Progenitor cell of endocrine pancreas (in vitro differentiated cells): Measurements from ENCODE around the gene DAB1. TPM values are rescaled to one million over a fixed set of nuclear protein-coding genes. Genes with fewer than 3 reads are reported as not detected.

Source experiments
- DNase-seq: peaks from one replicate; pipeline ENCODE4 v3.0.0; 2021; ENCODE audit warnings: low spot score; ENCODE audit not compliant: unreplicated experiment
- H3K27ac Mint-ChIP-seq: 2 replicates; pipeline ENCODE4 v1.8.0; 2021; ENCODE audit warnings: mild to moderate bottlenecking, moderate library complexity, mixed read lengths
- H3K27me3 Mint-ChIP-seq: 2 replicates; pipeline ENCODE4 v1.8.0; 2021; ENCODE audit warnings: mixed read lengths
- H3K36me3 Mint-ChIP-seq: 2 replicates; pipeline ENCODE4 v1.8.0; 2022; ENCODE audit warnings: mixed read lengths; ENCODE audit not compliant: insufficient read depth
- H3K4me1 Mint-ChIP-seq: 2 replicates; pipeline ENCODE4 v1.8.0; 2021; ENCODE audit warnings: low read depth, mixed read lengths
- H3K4me3 Mint-ChIP-seq: 2 replicates; pipeline ENCODE4 v1.8.0; 2021; ENCODE audit warnings: low read depth, mild to moderate bottlenecking, moderate library complexity, mixed read lengths
- H3K9me3 Mint-ChIP-seq: 2 replicates; pipeline ENCODE4 v1.8.0; 2021; ENCODE audit warnings: low read depth, mixed read lengths
- total RNA-seq: library from RNA; stranded (reverse); gene quantifications from 2 replicates; pipeline ENCODE4 v1.2.1, GENCODE V29; 2021
- TF ChIP-seq, protein P1 (sequence below): fragments of 200-600 bp; sonication (generic); IDR thresholded peaks from one replicate; pipeline ENCODE4 v1.5.0; 2021; ENCODE audit warnings: antibody characterized with exemption, mild to moderate bottlenecking; ENCODE audit not compliant: unreplicated experiment

Gene DAB1
- total RNA-seq, 1 donor from 2014 or later: 4.8 TPM

DNA sequence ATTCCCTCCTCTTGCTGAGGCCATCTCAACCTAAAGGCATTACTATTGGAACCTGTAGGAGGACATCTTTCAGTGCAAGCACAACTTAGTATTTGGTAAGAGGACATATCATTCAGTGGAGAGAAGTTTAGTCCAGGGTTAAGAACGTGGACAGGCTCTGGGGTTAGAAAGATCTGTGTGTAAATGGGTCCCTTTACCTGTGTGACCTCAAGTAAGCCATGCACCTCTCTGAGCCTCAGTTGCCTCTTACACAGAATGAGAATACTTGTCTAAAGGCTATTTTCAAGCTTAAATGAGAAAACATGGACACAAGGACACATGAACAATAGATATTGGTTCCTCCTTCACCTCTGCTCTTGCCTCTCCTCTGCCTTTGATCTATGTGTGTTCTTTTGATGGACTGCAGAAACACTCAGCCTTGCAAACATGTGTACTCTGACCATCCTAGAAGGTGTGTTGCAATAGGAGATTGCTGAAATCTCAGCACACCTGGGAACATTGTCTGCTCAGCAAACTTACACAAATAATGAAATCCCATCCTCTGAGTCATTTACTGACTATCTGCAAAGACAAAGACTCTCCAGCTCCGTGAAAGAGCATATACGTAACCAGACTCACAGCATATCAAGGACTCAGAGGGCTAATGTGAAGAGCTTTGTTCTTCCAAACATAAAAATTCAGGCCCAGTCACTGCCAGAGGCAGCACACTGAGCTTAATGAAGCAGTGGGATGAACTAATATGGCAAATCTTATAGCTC, 143.8 kb downstream of the DAB1 start:
- Mint-ChIP-seq H3K4me3 (no peak overlapping the region), H3K27ac (peak overlapping the region; percentile 55), H3K4me1 (peaks cover 21% of the 10 kb centered on the region), H3K9me3 (no peaks in the 10 kb centered on the region), H3K27me3 (no peaks in the 10 kb centered on the region), H3K36me3 (no peaks in the 10 kb centered on the region)
- no peak for DNase-seq
- TF ChIP-seq, protein P1, sequence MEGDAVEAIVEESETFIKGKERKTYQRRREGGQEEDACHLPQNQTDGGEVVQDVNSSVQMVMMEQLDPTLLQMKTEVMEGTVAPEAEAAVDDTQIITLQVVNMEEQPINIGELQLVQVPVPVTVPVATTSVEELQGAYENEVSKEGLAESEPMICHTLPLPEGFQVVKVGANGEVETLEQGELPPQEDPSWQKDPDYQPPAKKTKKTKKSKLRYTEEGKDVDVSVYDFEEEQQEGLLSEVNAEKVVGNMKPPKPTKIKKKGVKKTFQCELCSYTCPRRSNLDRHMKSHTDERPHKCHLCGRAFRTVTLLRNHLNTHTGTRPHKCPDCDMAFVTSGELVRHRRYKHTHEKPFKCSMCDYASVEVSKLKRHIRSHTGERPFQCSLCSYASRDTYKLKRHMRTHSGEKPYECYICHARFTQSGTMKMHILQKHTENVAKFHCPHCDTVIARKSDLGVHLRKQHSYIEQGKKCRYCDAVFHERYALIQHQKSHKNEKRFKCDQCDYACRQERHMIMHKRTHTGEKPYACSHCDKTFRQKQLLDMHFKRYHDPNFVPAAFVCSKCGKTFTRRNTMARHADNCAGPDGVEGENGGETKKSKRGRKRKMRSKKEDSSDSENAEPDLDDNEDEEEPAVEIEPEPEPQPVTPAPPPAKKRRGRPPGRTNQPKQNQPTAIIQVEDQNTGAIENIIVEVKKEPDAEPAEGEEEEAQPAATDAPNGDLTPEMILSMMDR: no peak

DNA sequence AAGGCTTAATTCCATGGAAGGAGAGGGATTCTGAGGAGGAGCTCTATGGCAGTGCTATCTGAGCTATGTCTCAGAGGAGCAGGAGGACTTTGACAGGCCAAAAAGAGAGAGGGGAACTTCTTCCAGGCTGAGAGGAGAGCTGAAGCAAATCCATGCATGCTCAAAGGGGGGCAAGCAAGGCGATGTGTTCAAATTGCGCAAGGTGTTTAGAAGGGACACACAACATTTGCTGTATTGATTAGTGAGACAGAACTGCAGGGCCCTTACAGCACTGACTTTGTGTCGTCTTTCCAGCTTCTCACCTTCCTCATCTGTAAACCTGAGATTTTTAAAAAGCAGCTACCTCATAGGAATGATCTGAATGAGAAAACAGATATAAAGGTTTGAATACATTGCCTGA, 145.3 kb downstream of the DAB1 start:
- H3K36me3 Mint-ChIP-seq: no peaks in the 10 kb centered on the region
- H3K9me3 Mint-ChIP-seq: no peaks in the 10 kb centered on the region
- no peak overlapping the region for H3K27ac Mint-ChIP-seq
- TF ChIP-seq, protein P1: no peak
- peaks cover 19% of the 10 kb centered on the region for H3K4me1 Mint-ChIP-seq
- H3K4me3 Mint-ChIP-seq: no peak overlapping the region
- no peaks in the 10 kb centered on the region for H3K27me3 Mint-ChIP-seq
- DNase-seq: no peak

DNA sequence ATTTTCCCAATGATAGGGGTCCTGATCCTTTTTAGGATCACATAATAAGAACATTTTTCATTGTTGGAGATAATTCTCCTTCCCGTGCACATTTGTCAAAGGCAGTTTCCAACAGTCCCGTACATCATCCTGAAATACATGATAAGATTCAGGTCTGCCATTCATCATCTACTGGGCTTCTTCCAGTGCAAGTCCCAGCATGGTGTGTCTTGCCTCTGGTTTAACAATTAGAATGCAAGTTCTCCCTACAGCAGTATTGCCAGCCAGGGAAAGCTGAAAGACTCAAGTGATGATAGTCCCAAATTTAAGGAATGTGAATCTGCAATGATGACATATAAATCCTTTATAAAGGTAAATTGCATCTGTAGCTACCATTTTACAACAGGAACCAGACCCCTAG, 146.2 kb downstream of the DAB1 start:
- TF ChIP-seq, protein P1: no peak
- peaks cover 19% of the 10 kb centered on the region for H3K4me1 Mint-ChIP-seq
- no peak for DNase-seq
- H3K36me3 Mint-ChIP-seq: no peaks in the 10 kb centered on the region
- H3K27me3 Mint-ChIP-seq: no peaks in the 10 kb centered on the region
- H3K27ac Mint-ChIP-seq: no peak overlapping the region
- H3K4me3 Mint-ChIP-seq: no peak overlapping the region
- H3K9me3 Mint-ChIP-seq: no peaks in the 10 kb centered on the region

DNA sequence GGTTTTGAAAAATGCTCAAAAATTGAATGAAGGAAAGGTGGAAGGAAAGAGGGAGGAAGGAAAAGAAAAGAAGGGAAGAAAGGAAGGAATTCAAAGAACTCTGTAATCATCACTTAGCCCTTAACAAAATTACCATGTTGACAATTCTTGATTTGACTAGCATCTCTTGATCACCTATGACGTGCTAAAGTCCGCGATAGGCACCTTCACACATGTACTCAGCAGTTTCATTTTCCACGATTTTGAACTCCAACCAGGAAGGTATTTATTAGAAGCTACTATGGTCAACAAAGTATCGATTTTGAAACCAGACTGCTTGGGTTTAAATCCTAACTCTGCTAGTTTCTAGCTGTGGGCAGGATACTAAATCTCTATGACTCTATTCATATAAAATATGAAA, 146.9 kb downstream of the DAB1 start:
- no peak overlapping the region for H3K27ac Mint-ChIP-seq
- no peak overlapping the region for H3K4me3 Mint-ChIP-seq
- H3K36me3 Mint-ChIP-seq: no peaks in the 10 kb centered on the region
- H3K4me1 Mint-ChIP-seq: peaks cover 17% of the 10 kb centered on the region
- TF ChIP-seq, protein P1: no peak
- DNase-seq: no peak
- H3K9me3 Mint-ChIP-seq: no peaks in the 10 kb centered on the region
- no peaks in the 10 kb centered on the region for H3K27me3 Mint-ChIP-seq

DNA sequence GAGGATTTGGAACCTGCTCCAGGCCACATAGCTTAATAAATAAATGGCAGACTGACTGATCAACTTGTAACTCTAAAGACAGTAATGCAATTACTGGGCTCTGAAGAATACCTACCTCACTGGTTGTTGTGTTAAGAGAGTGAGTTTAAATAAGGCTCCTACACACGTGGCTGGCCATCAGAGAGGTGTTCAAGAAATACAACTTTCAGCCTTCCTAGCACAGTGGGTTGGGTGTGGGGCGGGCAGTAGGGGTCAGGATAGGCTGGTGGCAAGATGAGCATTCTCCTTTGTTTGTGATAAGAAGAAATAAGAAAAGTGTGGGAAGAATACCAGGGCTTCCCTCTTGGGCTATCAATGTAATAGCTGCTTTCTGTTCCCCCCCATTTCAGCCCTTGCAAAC, 151.3 kb downstream of the DAB1 start:
- Mint-ChIP-seq H3K27me3 (peaks cover 4% of the 10 kb centered on the region), H3K27ac (no peak overlapping the region), H3K9me3 (no peaks in the 10 kb centered on the region), H3K36me3 (no peaks in the 10 kb centered on the region), H3K4me1 (no peaks in the 10 kb centered on the region), H3K4me3 (no peak overlapping the region)
- DNase-seq: no peak
- TF ChIP-seq, protein P1: no peak
